Neuronal stem cell (in vitro differentiated cells): ENCODE data around the gene SLC26A9.
"Not testable (repeated sequence)": the region's sequence is repeated elsewhere in the genome, so short reads cannot be mapped to it uniquely, and the experiment has no call there.

Experiments used
- DNase-seq: peaks from one replicate; pipeline ENCODE4 v3.0.0-alpha.2; 2013; ENCODE audit warnings: low spot score
- H2AFZ ChIP-seq: one replicate; pipeline ENCODE4 v1.6.1; 2013; ENCODE audit warnings: mild to moderate bottlenecking, low read length, inconsistent platforms
- H2AK5ac ChIP-seq: 2 replicates; pipeline ENCODE4 v1.6.1; 2013; ENCODE audit warnings: low read depth, mild to moderate bottlenecking, inconsistent platforms, low read length, moderate library complexity, mixed read lengths
- H2BK120ac ChIP-seq: 2 replicates; pipeline ENCODE4 v1.6.1; 2013; ENCODE audit warnings: low read depth, mild to moderate bottlenecking, inconsistent platforms, low read length, moderate library complexity, mixed read lengths
- H2BK12ac ChIP-seq: one replicate; pipeline ENCODE4 v1.6.1; 2013; ENCODE audit warnings: low read length, inconsistent platforms
- H2BK15ac ChIP-seq: 2 replicates; pipeline ENCODE4 v1.6.1; 2013; ENCODE audit warnings: mild to moderate bottlenecking, low read length, inconsistent platforms, mixed read lengths
- H2BK5ac ChIP-seq: one replicate; pipeline ENCODE4 v1.6.1; 2013; ENCODE audit warnings: inconsistent platforms, mild to moderate bottlenecking, low read length, moderate library complexity
- H3K14ac ChIP-seq: one replicate; pipeline ENCODE4 v1.6.1; 2013; ENCODE audit warnings: low read length, inconsistent platforms
- H3K18ac ChIP-seq: 2 replicates; pipeline ENCODE4 v1.6.1; 2013; ENCODE audit warnings: low read length, inconsistent platforms
- H3K23ac ChIP-seq: 2 replicates; pipeline ENCODE4 v1.6.1; 2013; ENCODE audit warnings: low read depth, mild to moderate bottlenecking, mixed read lengths, low read length, inconsistent platforms; ENCODE audit not compliant: poor library complexity
- H3K27ac ChIP-seq: replicated peaks from 3 replicates; pipeline ENCODE4 v1.5.1; 2013; ENCODE audit warnings: low read length, inconsistent platforms
- H3K27me3 ChIP-seq, 3 experiments: 2 replicates each; pipeline ENCODE4 v1.6.1; 2013; ENCODE audit warnings: low read length in 3 of 3, mild to moderate bottlenecking in 2 of 3, inconsistent platforms in 1 of 3, low read depth in 1 of 3, mixed read lengths in 1 of 3, moderate library complexity in 1 of 3; ENCODE audit not compliant: control insufficient read depth in 3 of 3, insufficient read depth in 3 of 3
- H3K36me3 ChIP-seq, 2 donors: replicated peaks in 1 of 2; 2 replicates each; pipeline ENCODE4 v1.6.1; 2013; ENCODE audit warnings: low read length in 2 of 2; ENCODE audit not compliant: control insufficient read depth in 2 of 2, insufficient read depth in 2 of 2
- H3K4ac ChIP-seq: 2 replicates; pipeline ENCODE4 v1.6.1; 2013; ENCODE audit warnings: inconsistent platforms, mild to moderate bottlenecking, low read length, moderate library complexity
- H3K4me1 ChIP-seq, 2 donors: 1 replicate in 1 of 2; 2 replicates in 1 of 2; pipeline ENCODE4 v1.6.1; 2013; ENCODE audit warnings: low read length in 2 of 2, low read depth in 1 of 2; ENCODE audit not compliant: control insufficient read depth in 2 of 2, insufficient read depth in 1 of 2
- H3K4me2 ChIP-seq: one replicate; pipeline ENCODE4 v1.6.1; 2013; ENCODE audit warnings: mild to moderate bottlenecking, low read length, inconsistent platforms; ENCODE audit not compliant: insufficient read depth, poor library complexity, severe bottlenecking
- H3K4me3 ChIP-seq, 2 donors: 2 replicates each; pipeline ENCODE4 v1.5.1; 2013; ENCODE audit warnings: low read length in 2 of 2, mild to moderate bottlenecking in 2 of 2, inconsistent platforms in 1 of 2, moderate library complexity in 1 of 2
- H3K79me1 ChIP-seq: one replicate; pipeline ENCODE4 v1.6.1; 2013; ENCODE audit warnings: low read depth, mild to moderate bottlenecking, inconsistent platforms, low read length, moderate library complexity
- H3K9ac ChIP-seq: one replicate; pipeline ENCODE4 v1.6.1; 2013; ENCODE audit warnings: mild to moderate bottlenecking, low read depth, low read length, inconsistent platforms; ENCODE audit not compliant: poor library complexity
- H3K9me3 ChIP-seq, 2 donors: replicated peaks in 1 of 2; 2 replicates each; pipeline versions ENCODE3 to v1.6.1; 2013; ENCODE audit warnings: low read length in 2 of 2, mild to moderate bottlenecking in 2 of 2, inconsistent platforms in 1 of 2, low read depth in 1 of 2, mixed read lengths in 1 of 2, moderate library complexity in 1 of 2; ENCODE audit not compliant: control insufficient read depth in 2 of 2, insufficient read depth in 1 of 2
- H4K8ac ChIP-seq: one replicate; pipeline ENCODE4 v1.6.1; 2013; ENCODE audit warnings: low read depth, mild to moderate bottlenecking, inconsistent platforms, low read length, moderate library complexity
- H4K91ac ChIP-seq: one replicate; pipeline ENCODE4 v1.6.1; 2013; ENCODE audit warnings: low read length, low read depth, mild to moderate bottlenecking, inconsistent platforms; ENCODE audit not compliant: poor library complexity
- WGBS, 2 donors: extraction: QIAGEN DNeasy Blood & Tissue Kit; methylation state at CpG; one replicate each; pipeline ENCODE4 v1.1.7; 2013; ENCODE audit warnings: missing lambda C conversion rate in 2 of 2, mixed read lengths in 1 of 2; ENCODE audit not compliant: insufficient read length in 2 of 2, insufficient replicate concordance in 1 of 2; ENCODE audit errors: extremely low coverage in 2 of 2; 5-methylcytosine and 5-hydroxymethylcytosine counted together

SLC26A9 gene

GRCh38 chr1:205890631-205891030 is 52.6 kb downstream of the SLC26A9 start:
- not testable (repeated sequence) for H2BK120ac ChIP-seq, H2BK12ac ChIP-seq, DNase-seq, H3K79me1 ChIP-seq, H2BK5ac ChIP-seq, H2BK15ac ChIP-seq, H2AK5ac ChIP-seq, H2AFZ ChIP-seq, H4K91ac ChIP-seq, H4K8ac ChIP-seq, H3K4me3 ChIP-seq, H3K9me3 ChIP-seq, H3K14ac ChIP-seq, H3K4me2 ChIP-seq, H3K18ac ChIP-seq, H3K23ac ChIP-seq, H3K4ac ChIP-seq, H3K4me1 ChIP-seq, H3K9ac ChIP-seq, H3K27ac ChIP-seq, H3K27me3 ChIP-seq, H3K36me3 ChIP-seq
- no CpG with 5 or more reads among the region's 3 CpGs for WGBS, 2 donors

- not testable (repeated sequence) for H2BK5ac ChIP-seq, H3K27me3 ChIP-seq, H4K91ac ChIP-seq, H3K27ac ChIP-seq, H3K4ac ChIP-seq, H3K14ac ChIP-seq, H2BK15ac ChIP-seq, H3K36me3 ChIP-seq, H4K8ac ChIP-seq, H3K23ac ChIP-seq, DNase-seq, H3K4me1 ChIP-seq, H3K9me3 ChIP-seq, H3K9ac ChIP-seq, H2AK5ac ChIP-seq, H3K4me2 ChIP-seq, H2AFZ ChIP-seq, H2BK12ac ChIP-seq, H3K79me1 ChIP-seq, H2BK120ac ChIP-seq, H3K18ac ChIP-seq, H3K4me3 ChIP-seq
- WGBS, 2 donors: no CpG with 5 or more reads among the region's 3 CpGs
These were observed 53.5 kb downstream of the SLC26A9 start for GRCh38 chr1:205889706-205890105.

DNA sequence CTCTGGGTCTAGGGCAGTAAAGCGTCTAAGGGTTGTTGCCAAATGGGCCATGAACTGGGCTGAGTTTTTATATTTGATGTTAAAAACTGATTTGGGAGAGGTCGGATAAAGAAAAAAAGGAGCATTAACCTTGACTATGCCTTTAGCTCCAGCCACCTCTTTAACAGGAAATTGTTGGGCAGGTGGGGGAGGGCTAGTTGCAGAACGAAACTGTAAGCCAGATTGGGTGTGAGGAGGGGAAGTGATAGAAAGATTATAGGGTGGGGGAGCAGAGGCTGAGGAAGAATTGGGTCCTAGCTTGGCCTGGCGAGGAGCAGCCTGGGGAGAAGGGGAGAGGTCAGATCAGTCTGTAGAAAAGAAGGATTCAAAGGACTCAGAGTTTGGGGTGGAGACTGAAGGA is 54.2 kb downstream of the SLC26A9 start:
- not testable (repeated sequence) for H4K91ac ChIP-seq, H3K27me3 ChIP-seq, H2AFZ ChIP-seq, H2BK12ac ChIP-seq, H3K4me2 ChIP-seq, H3K9ac ChIP-seq, H2BK5ac ChIP-seq, H2AK5ac ChIP-seq, H3K27ac ChIP-seq, H3K14ac ChIP-seq, H3K4me3 ChIP-seq, H2BK120ac ChIP-seq, H2BK15ac ChIP-seq, H3K4ac ChIP-seq, H3K18ac ChIP-seq, H4K8ac ChIP-seq, H3K36me3 ChIP-seq, H3K23ac ChIP-seq, H3K9me3 ChIP-seq, H3K4me1 ChIP-seq, H3K79me1 ChIP-seq, DNase-seq
- WGBS, 2 donors: 100% methylated on average over 1 of the region's 4 CpGs

DNA sequence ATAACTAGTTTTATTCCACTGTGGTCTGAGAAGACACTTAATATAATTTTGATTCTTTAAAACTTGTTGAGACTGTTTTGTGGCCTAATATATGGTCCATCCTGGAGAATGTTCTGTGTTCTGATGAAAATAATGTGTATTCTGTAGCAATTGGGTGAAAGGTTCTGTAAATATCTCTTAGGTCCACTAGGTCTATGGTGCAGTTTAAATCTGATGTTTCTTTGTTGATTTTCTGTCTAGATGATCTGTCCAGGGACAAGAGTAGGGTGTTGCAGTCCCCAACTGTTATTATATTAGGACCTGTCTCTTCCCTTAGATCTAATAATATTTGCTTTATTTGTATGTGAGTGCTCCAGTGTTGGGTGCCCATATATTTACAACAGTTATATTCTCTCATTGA is 59.5 kb downstream of the SLC26A9 start:
- Histone ChIP-seq H2BK12ac (no peak overlapping the region), H3K18ac (no peak overlapping the region), H4K91ac (no peak overlapping the region), H3K4me1 (no peaks in the 10 kb centered on the region), H2BK5ac (no peak overlapping the region), H2AFZ (no peak overlapping the region), H4K8ac (no peak overlapping the region), H3K4me2 (no peak overlapping the region), H3K14ac (no peak overlapping the region), H3K79me1 (no peaks in the 10 kb centered on the region), H2BK120ac (no peak overlapping the region), H3K27ac (no peak overlapping the region), H3K36me3 (no peaks in the 10 kb centered on the region), H3K9me3 (peaks cover 2 to 6% of the 10 kb centered on the region in 2 donors), H2BK15ac (no peak overlapping the region), H3K4ac (no peak overlapping the region), H3K9ac (no peak overlapping the region), H3K4me3 (no peak overlapping the region), H3K27me3 (no peaks in the 10 kb centered on the region), H2AK5ac (no peak overlapping the region), H3K23ac (no peak overlapping the region)
- no peak for DNase-seq
